Panc1 (cell line): ENCODE results near the gene CSN1S1. TPM values are rescaled to one million over a fixed set of nuclear protein-coding genes. Genes with fewer than 3 reads are reported as not detected.

Experiments used
- ATAC-seq: fragments of 200-7000 bp; cut with Tn5 transposase; 2 replicates; pipeline ENCODE4 v1.9.1; 2020; ENCODE audit warnings: mild to moderate bottlenecking, moderate library complexity
- BruUV-seq: library from RNA; stranded (reverse); fragments of 400-500 nt; replicated peaks from 2 replicates; lab custom pipeline; 2021; lab: Mats Ljungman, UMichigan
- CTCF ChIA-PET: fragments of 300-600 bp; sonication (Branson Sonifier 250); formaldehyde crosslinking; loops from one replicate; lab custom pipeline; 2022; ENCODE audit warnings: antibody characterized with exemption; lab: Charles Lee
- POLR2A ChIA-PET: fragments of 300-600 bp; sonication (Branson Sonifier 250); formaldehyde crosslinking; loops from one replicate; lab custom pipeline; 2022; ENCODE audit warnings: antibody characterized with exemption; lab: Charles Lee
- DNase-seq: peaks from one replicate; pipeline ENCODE4 v3.0.0-alpha.2; 2010; ENCODE audit warnings: low read depth, low spot score
- H3K27ac ChIP-seq: 2 replicates; pipeline ENCODE4 v1.5.1; 2011; ENCODE audit warnings: mild to moderate bottlenecking, low read length, inconsistent platforms
- H3K27me3 ChIP-seq: fragments of 200-500 bp; sonication (Bioruptor generic); 2 replicates; pipeline ENCODE4 v1.6.0; 2014; ENCODE audit warnings: low read length, inconsistent platforms; ENCODE audit not compliant: control insufficient read depth, insufficient read depth
- H3K36me3 ChIP-seq: fragments of 200-500 bp; sonication (Bioruptor generic); 2 replicates; pipeline ENCODE4 v1.5.1; 2014; ENCODE audit warnings: inconsistent platforms, mild to moderate bottlenecking, low read length, moderate library complexity; ENCODE audit not compliant: control insufficient read depth, insufficient read depth
- H3K4me1 ChIP-seq: 2 replicates; pipeline ENCODE4 v1.5.1; 2011; ENCODE audit warnings: inconsistent platforms, mild to moderate bottlenecking, low read length, moderate library complexity; ENCODE audit not compliant: control insufficient read depth, insufficient read depth
- H3K4me3 ChIP-seq, 2 experiments: 2 replicates each; pipeline ENCODE4 v1.5.1; 2011 to 2012; ENCODE audit warnings: low read depth in 2 of 2, low read length in 2 of 2, mild to moderate bottlenecking in 2 of 2, inconsistent platforms in 1 of 2, moderate library complexity in 1 of 2
- H3K9me3 ChIP-seq: fragments of 200-500 bp; sonication (Bioruptor generic); 2 replicates; pipeline ENCODE4 v1.5.1; 2014; ENCODE audit warnings: low read depth, mild to moderate bottlenecking, inconsistent platforms, low read length, moderate library complexity; ENCODE audit not compliant: control insufficient read depth, insufficient read depth
- CTCF ChIP-seq: fragments of 450-650 bp; IDR thresholded peaks from 2 replicates; pipeline ENCODE4 v1.5.1; 2017; ENCODE audit warnings: mild to moderate bottlenecking
- POLR2AphosphoS5 ChIP-seq: IDR thresholded peaks from 2 replicates; pipeline ENCODE4 v1.6.1; 2012; ENCODE audit warnings: mild to moderate bottlenecking, low read depth, low read length, moderate library complexity
- REST ChIP-seq, 2 experiments: IDR thresholded peaks; 2 replicates each; pipeline ENCODE4 v1.6.1; 2011 to 2012; ENCODE audit warnings: low read depth in 2 of 2, control low read depth in 1 of 2, low read length in 1 of 2, mild to moderate bottlenecking in 1 of 2, moderate library complexity in 1 of 2; ENCODE audit not compliant: insufficient read depth in 1 of 2
- SIN3A ChIP-seq: IDR thresholded peaks from 2 replicates; pipeline ENCODE4 v1.6.1; 2012; ENCODE audit warnings: low read depth, mild to moderate bottlenecking, low read length, moderate library complexity, borderline replicate concordance; ENCODE audit not compliant: insufficient read depth
- TCF7L2 ChIP-seq: IDR thresholded peaks from 2 replicates; pipeline ENCODE4 v1.6.1; 2011; ENCODE audit warnings: mild to moderate bottlenecking, low read depth, low read length, inconsistent platforms
- in situ Hi-C: cut with HindIII; loops from 2 replicates; pipeline ENCODE4 v1.10.0; 2016; ENCODE audit warnings: low sequenced_read_pairs, low pct_unique_long_range_greater_than_20kb
- intact Hi-C: fragments of 100-400 bp; cut with micrococcal nuclease; formaldehyde crosslinking; loops from one replicate; pipeline ENCODE4 v1.10.0; 2022; ENCODE audit not compliant: unreplicated experiment
- total RNA-seq: library from RNA; stranded (reverse); gene quantifications from one replicate; pipeline ENCODE4 v1.2.1, GENCODE V29; 2021; ENCODE audit not compliant: unreplicated experiment

CSN1S1 gene
- total RNA-seq, 1 experiment from 2014 or later: not detected

- intact Hi-C loops: no loop called here
- in situ Hi-C loops: no loop called here
- Histone ChIP-seq H3K27me3 (no peaks in the 10 kb centered on the region), H3K4me3 (no peak within 1 kb of the TSS), H3K27ac (no peak within 1 kb of the TSS), H3K4me1 (no peaks in the 10 kb centered on the region), H3K9me3 (no peaks in the 10 kb centered on the region), H3K36me3 (no peaks in the 10 kb centered on the region)
- no TSS peak for BruUV-seq
- ChIA-PET CTCF (no interaction called here), POLR2A (no interaction called here)
- no peak for TF ChIP-seq CTCF
- no peak for TF ChIP-seq TCF7L2
- TF ChIP-seq POLR2AphosphoS5: no peak
- TF ChIP-seq SIN3A: no peak
- TF ChIP-seq REST (IDR thresholded peaks at IDR 0.05; ENCODE audit: insufficient read depth in 1 of 2, low read depth in 2 of 2, low read length in 1 of 2): no peak
- ATAC-seq (no peak), DNase-seq (no peak)
These were observed 64.7 kb downstream of the CSN1S1 start, which contains the start of gene STATH for GRCh38 chr4:69995526-69996016. STATH (plus strand) TSS chr4:69995966; CDS start chr4:69998438, 2,472 bp downstream.

Other genes starting within 250 kb of the CSN1S1 start
- gene SULT1B1, start 170.4 kb upstream of the CSN1S1 start, total RNA-seq: 0.05 TPM
- gene SULT1E1, start 70.9 kb upstream of the CSN1S1 start, total RNA-seq: not detected
- gene CSN2, start 34.7 kb downstream of the CSN1S1 start, total RNA-seq: not detected
- not detected for gene STATH, start 64.9 kb downstream of the CSN1S1 start, total RNA-seq
- gene HTN3, start 97.4 kb downstream of the CSN1S1 start, total RNA-seq: not detected
- gene HTN1, start 119.4 kb downstream of the CSN1S1 start, total RNA-seq: not detected
- not detected for gene PRR27, start 223.2 kb downstream of the CSN1S1 start, total RNA-seq